ENCODE results near the gene BLID. TPM values are rescaled to one million over a fixed set of nuclear protein-coding genes. Genes with fewer than 3 reads are reported as not detected.

Gene BLID
- total RNA-seq, 1 experiment from 2014 or later: 5.7 TPM

GRCh38 chr11:122105044-122105758, 10.8 kb downstream of the BLID start:
- peaks cover 25% of the 10 kb centered on the region for H3F3A ChIP-seq (ENCODE audit: low read length, unreplicated experiment)
- peaks cover 73% of the 10 kb centered on the region for H3K4me1 ChIP-seq (ENCODE audit: insufficient read depth, low read length)
- no peaks in the 10 kb centered on the region for H3K27me3 ChIP-seq (ENCODE audit: low read length)
- peak overlapping the region; percentile 14 for H3K4me2 ChIP-seq (ENCODE audit: low read length)
- no peaks in the 10 kb centered on the region for H3K9me3 ChIP-seq (ENCODE audit: low read length)
- peaks cover 71% of the 10 kb centered on the region for H3K36me3 ChIP-seq (ENCODE audit: low read depth, low read length)
- DNase-seq (peak; percentile 59), ATAC-seq (peak; percentile 31)
- H4K20me1 ChIP-seq (ENCODE audit: low read length): peaks cover 59% of the 10 kb centered on the region
- no peaks in the 10 kb centered on the region for H3K9me2 ChIP-seq (replicated peaks; ENCODE audit: low read length)
- peak overlapping the region; percentile 10 for H3K9ac ChIP-seq (ENCODE audit: low read length)
- ChIA-PET POLR2A (ENCODE audit: unreplicated experiment) (interaction anchor here (0.5 to 0.6 kb wide), 3 partner anchors 48 to 551 kb away, joined by 3 to 4 read pairs (median 3); no protein-coding TSS in a partner anchor), CTCF (interaction anchor here (0.6 kb wide), 1 partner anchor 20 kb away, joined by 4 read pairs; no protein-coding TSS in a partner anchor)
- TF ChIP-seq EZH2phosphoT487 (IDR thresholded peaks at IDR 0.05; ENCODE audit: borderline replicate concordance, low read length): no peak
- TF ChIP-seq CTCF (conservative IDR thresholded peaks at IDR 0.05; ENCODE audit: low read depth, low read length): no peak
- no peak for TF ChIP-seq EZH2 (IDR thresholded peaks at IDR 0.05; ENCODE audit: low read length, unreplicated experiment)
- intact Hi-C loops (cut with micrococcal nuclease): no loop called here
- H3K4me3 ChIP-seq (ENCODE audit: low read length): no peak overlapping the region
- peak overlapping the region; percentile 69 for H3K27ac ChIP-seq (ENCODE audit: low read length)
- peaks cover 90% of the 10 kb centered on the region for H3K79me2 ChIP-seq (ENCODE audit: low read length)
- no TSS peak for BruUV-seq (replicated peaks)
- no peak overlapping the region for H2AFZ ChIP-seq (ENCODE audit: low read length)

GRCh38 chr11:122104341-122104740, 11.7 kb downstream of the BLID start:
- Histone ChIP-seq H3K4me1 (ENCODE audit: insufficient read depth, low read length) (peaks cover 81% of the 10 kb centered on the region), H3K36me3 (ENCODE audit: low read depth, low read length) (peaks cover 74% of the 10 kb centered on the region)

More at GRCh38 chr11:122104341-122104740, 11.7 kb downstream of the BLID start:
- intact Hi-C loops (cut with micrococcal nuclease): loop anchor here (5.0 kb wide), 3 partner anchors 33 to 403 kb away; no protein-coding TSS in a partner anchor
- H3K9me2 ChIP-seq (replicated peaks; ENCODE audit: low read length): no peaks in the 10 kb centered on the region
- ChIA-PET POLR2A (ENCODE audit: unreplicated experiment) (interaction anchor here (0.5 kb wide), 1 partner anchor 434 kb away, joined by 3 read pairs; no protein-coding TSS in a partner anchor), CTCF (no interaction called here)
- peaks cover 25% of the 10 kb centered on the region for H3F3A ChIP-seq (ENCODE audit: low read length, unreplicated experiment)
- no peak overlapping the region for H3K4me3 ChIP-seq (ENCODE audit: low read length)
- H4K20me1 ChIP-seq (ENCODE audit: low read length): peaks cover 51% of the 10 kb centered on the region
- H3K9ac ChIP-seq (ENCODE audit: low read length): peak overlapping the region; percentile 10; the same call in 1 of the 2 replicates
- peak overlapping the region; percentile 14; the same call in 1 of the 2 replicates for H3K4me2 ChIP-seq (ENCODE audit: low read length)
- no peak overlapping the region for H2AFZ ChIP-seq (ENCODE audit: low read length)
- H3K27me3 ChIP-seq (ENCODE audit: low read length): no peaks in the 10 kb centered on the region
- ATAC-seq (peak; percentile 27), DNase-seq (no peak)
- H3K9me3 ChIP-seq (ENCODE audit: low read length): no peaks in the 10 kb centered on the region
- H3K79me2 ChIP-seq (ENCODE audit: low read length): peaks cover 92% of the 10 kb centered on the region
- H3K27ac ChIP-seq (ENCODE audit: low read length): peak overlapping the region; percentile 69
- BruUV-seq (replicated peaks): no TSS peak
- TF ChIP-seq EZH2phosphoT487 (IDR thresholded peaks at IDR 0.05; ENCODE audit: borderline replicate concordance, low read length) (no peak), CTCF (conservative IDR thresholded peaks at IDR 0.05; ENCODE audit: low read depth, low read length) (no peak), EZH2 (IDR thresholded peaks at IDR 0.05; ENCODE audit: low read length, unreplicated experiment) (no peak)

Measured in PC-3 (cell line).